Hindlimb muscle (tissue), 1 donor: ENCODE data around the gene CPXM2. TPM values are rescaled to one million over a fixed set of nuclear protein-coding genes. Genes with fewer than 3 reads are reported as not detected.

Source experiments
- DNase-seq: peaks from one replicate; pipeline ENCODE4 v3.0.0-alpha.2; 2013
- polyA plus RNA-seq: library from polyadenylated mRNA; unstranded; fragments of 120-200 nt; gene quantifications from one replicate; pipeline ENCODE4 v1.2.1, GENCODE V29; 2013; ENCODE audit not compliant: insufficient read length

The CPXM2 gene
- polyA plus RNA-seq, 1 donor: 0.97 TPM

DNA sequence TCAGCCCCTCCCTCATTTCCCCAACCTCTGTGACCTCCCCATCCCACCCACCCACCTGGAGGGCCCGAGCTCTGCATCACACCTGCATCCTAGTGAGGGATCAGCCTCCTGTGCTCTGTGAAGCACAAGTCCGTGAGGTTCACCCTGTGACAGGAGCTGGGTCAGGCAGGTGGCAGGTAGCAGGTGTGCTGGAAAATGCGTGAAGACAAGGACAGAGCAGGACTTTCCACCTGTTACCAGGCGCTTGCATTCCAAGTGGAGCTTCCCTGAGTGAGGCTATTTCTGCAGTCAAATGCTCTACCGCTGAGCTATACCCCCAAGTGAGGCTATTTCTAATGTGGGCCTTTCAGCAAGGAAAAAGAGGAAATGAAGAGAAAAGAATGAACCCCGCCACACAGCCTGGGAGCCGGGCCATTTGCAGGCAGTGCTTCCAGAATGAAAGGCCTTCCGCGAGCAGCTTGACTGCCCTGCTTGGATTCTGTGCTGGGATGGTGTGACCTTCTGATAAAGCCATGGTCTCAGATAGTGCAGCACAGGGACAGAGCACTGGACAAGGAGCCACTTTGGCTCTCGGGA lies 13.3 kb upstream of the CPXM2 start:
- DNase-seq: no peak

DNA sequence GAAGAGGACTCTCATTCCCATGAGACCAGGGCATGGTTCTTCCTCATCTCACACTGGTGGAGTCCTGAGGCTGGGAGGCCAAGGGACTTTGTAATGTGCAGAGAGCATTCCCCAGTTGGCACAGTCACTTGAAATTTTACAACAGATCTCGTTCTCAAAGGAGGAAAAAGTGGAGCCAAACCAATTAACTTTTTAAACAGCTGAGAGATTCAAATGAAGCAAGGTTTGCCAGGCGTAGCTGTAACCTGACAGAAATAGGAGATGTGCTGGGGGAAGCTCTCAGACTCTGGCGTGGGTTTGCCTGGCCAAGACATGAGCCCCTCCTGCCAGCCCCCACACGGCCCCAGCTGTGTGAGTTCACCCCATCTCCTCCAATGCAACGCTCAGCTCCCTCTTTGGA lies 12.0 kb upstream of the CPXM2 start:
- DNase-seq: no peak

DNA sequence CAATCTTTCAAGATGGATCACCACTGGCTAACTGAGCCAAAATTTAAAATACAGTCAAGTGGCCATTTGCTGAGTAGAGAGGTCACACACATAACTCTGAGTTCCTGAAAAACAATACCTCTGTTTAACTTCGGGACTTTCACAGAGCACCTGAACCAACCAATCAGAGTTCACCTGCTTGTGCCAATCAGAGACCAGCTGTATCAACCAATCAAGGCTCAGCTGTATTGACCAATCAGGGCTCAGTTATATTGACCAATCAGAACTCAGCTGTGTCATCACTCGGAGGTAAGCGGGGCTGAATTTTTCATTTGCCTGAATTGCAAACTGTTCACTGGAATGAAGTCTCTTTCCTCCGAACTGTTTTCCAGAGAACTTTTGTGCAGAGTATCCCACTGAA lies 10.0 kb upstream of the CPXM2 start:
- DNase-seq: no peak

DNA sequence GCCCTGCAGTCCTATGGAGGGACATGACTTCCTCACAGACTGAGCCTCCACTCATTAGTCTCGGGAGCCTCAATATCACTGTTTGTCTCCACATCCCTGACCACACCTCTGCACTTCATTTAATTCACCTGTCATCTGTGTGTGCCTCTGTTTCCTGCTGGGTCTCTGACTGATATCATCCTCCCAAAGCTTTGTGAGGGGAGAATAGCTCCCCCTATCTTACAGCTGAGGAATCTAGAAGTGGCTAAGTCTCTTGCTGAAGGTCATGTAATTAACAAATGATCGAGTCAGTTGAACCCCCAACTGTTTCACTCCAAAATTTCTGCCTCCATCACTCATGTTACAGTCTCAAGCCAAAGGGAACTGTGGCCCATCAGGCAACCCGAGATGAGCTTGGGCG lies 5.5 kb upstream of the CPXM2 start:
- DNase-seq: no peak

DNA sequence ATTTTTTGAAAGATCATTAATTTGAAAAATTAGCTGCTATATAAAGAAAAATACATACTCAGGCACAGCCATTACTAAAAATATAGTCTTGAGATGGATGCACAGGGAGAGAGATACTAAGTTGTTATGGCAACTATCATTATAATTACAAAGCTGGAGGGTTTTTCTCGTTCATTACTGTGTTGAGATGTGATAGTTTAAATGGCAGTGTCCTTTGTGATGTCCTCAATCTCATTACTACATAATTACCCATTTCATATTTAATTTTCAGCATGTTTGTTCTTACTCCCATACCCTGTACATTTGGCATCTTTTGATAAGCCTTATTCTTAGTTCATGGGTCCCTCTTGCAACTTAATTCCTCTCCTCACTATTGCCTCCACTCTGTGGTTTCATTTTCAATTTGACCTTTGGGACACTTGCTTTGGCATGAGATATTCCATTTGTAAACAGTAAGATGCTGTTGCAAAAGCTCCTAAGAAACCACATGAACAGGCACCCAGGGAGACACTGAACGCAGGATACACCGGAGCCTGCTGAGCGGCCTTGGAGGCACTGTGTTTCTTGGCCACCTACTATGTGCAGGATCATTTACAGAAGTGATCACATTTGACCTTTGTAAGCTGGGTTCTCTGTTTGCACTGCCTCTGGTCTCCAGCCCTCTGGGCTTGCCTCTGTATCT lies 4.8 kb upstream of the CPXM2 start:
- DNase-seq: no peak

DNA sequence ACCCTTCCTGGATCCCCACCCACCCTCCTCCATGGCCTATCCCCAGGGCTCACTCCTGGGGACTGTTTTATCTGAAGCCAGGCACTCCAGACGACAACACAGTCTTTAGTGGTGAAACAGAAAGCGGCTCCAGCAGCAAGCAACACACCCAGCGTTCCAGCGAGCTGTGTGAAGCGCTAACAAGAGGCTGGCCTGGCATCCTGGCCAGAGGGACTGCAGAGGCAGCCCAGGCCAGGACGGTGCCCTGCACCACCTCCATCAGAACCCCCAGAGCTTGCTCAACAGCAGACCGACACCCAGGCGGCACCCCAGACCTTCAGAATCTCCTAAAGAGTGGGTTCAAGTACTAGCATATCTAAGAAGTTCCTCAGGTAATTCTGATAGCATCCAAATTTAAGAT lies 2.0 kb upstream of the CPXM2 start:
- no peak for DNase-seq

DNA sequence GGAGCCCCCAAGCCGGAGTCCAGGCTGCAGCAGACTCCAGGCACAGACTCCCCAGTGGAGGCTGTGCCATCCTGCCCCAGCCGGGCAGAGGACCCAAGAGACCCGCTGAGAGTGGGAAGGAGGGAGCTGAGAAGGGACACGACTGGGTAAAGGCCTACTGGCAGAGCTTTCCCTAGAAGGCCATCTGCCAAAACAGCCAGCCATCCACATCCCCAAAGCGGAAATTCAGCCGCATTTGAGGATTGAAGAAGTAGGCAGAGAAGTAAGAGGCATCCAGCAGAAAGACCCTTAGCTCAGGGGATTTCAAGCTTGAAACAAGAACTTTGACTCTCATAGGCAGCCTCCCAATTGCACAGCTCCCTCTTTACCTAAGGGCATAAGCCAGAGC lies 857 bp downstream of the CPXM2 start:
- DNase-seq: no peak

DNA sequence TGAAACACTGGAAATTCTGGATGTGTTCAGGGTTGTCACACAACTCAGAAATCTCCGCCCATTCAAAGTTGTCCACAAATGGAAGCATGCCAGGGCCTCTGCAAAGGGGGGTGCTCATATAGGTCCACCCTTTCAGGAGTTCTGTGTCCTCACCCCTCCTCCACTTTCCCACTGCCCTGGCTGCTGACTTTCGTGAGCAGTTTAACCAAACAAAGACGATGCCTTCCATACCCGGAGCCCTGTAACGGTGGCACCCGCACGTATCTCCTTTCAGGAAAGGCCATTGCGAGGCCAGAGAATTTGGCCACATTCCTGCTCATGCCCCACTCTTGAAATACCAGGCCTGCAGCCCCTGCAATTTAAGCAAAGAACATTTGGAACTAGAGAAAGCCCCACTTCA lies 1.4 kb downstream of the CPXM2 start:
- no peak for DNase-seq

DNA sequence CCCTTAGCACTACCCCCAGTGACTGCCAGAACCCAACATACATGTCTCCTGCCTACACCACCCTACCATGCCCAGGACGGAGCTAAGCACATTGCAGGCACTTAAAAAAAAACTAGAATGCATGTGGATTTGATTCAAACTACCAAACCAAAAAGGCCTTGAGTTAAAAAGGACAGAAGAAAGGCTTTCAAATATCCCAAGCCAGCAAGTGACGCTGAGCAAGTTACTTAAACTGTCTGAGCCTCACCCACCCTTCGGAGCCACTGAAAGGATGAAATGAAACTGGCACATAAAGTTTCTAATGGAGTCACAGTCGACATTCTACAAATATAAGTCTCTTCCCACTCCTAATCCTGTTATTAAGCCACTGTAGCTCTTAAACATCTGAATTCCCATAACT lies 1.8 kb downstream of the CPXM2 start:
- no peak for DNase-seq

DNA sequence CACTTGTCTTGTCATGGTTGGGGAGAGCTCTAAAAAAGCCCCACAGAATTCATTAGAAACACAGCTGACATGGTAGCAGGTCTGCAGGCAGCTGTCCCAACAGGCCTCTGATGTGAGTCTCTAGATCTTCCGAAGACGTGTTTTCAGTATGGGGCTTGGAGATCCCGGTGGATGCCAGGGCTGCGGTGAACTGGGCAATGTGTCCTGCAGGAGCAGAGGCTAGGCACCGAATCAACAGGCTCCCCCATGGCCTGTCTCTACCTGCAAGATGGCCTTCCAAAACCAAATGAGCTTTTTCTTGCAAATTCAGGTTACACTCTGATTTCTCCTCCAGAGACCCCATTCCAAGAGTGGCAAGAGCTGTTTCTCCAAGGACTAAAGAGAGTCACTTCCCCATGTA lies 2.9 kb downstream of the CPXM2 start:
- DNase-seq: no peak

DNA sequence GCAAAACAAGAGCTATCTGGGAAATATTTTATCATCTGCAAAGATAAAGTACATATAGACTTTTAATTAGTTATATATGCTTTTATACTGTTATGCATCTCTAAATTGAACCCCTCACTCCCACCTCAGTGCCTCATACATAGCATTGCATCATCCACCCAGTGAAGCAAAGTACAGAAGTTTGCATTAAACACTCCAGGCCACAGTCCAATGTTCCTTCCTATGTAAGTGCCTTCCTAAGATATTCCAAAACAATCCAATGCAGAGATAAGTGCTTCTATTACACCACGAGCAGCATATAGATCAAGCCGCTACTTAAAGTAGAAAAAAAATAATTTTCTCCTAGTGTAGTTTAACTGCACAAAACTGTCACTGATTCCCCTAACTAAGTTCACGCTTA lies 3.4 kb downstream of the CPXM2 start:
- DNase-seq: no peak

DNA sequence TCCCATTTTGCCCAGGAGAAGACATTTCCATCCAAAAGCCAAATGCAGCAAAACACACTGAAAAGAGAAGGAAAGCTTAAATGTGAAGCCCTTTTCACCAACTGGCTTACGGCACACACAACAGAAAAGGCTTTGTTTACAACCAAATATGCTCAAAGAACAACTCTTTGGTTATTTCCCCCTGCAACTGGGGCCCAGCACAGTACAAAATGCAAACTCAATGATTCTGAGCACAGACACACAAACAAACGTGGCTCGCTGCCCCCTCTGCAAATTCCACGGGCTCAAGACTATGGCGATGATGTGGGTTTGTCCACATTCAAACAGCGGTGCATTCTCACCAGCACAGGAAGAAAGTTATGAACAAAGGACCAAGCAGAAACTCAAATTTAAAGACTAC lies 5.3 kb downstream of the CPXM2 start:
- DNase-seq: no peak

DNA sequence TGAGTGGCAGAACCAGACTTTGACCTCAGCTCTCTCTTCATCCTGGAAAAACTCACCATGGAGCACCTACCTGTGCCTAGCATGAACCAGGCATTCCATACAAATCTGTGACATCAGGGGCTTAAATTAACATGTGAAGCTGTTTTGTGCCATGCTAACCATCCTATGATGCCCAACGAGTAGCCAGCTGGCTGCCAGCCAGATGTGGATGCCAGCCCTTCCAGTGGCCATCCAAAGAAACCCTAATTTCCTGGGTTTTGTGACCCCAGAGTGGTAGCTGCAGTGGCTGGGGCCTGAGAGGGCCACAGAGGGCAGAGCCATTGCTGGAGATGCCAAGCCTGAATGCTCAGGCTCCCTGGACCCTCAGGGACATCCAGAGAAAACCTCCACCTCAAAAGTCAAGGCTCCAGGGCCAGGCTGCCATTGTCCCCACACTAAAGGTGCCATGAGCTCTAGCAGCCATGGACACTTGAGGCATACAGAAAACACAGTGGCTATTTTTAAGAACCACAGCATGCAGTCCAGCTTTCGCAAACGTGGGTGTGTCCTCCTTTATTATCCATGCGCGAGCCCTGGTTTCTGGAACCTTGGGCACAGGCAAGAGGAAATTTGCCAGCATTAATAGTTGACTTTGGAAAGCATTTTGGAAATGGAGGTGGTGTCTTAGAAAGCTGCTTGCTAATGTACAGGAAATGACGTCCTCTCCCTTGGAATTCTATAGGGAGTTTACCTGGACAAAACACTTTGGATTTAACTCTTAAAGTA lies 6.0 kb downstream of the CPXM2 start:
- DNase-seq: peak; percentile 40

DNA sequence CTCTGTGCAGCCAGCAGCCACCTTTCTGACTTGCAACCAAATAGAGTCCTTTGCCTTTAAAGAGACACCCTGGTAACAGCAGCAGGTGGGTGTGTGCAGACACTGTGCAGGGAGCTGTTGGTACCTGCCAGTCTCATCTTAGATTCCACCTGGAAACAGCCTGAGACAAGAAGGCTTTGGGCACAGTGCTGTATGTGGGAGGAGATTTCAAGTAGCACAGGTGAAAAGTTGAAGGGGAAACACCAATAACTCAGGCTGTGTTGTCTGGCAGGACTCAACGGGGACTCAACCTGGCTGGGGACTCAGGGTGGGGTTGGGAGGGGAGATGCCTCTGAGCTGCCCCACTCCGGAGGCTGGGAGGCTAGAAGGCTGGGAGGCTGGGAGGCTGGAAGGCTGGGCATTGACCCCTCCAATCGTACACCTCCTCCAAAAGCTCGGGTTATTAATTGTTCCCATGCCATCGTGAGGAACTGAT lies 6.7 kb downstream of the CPXM2 start:
- no peak for DNase-seq

DNA sequence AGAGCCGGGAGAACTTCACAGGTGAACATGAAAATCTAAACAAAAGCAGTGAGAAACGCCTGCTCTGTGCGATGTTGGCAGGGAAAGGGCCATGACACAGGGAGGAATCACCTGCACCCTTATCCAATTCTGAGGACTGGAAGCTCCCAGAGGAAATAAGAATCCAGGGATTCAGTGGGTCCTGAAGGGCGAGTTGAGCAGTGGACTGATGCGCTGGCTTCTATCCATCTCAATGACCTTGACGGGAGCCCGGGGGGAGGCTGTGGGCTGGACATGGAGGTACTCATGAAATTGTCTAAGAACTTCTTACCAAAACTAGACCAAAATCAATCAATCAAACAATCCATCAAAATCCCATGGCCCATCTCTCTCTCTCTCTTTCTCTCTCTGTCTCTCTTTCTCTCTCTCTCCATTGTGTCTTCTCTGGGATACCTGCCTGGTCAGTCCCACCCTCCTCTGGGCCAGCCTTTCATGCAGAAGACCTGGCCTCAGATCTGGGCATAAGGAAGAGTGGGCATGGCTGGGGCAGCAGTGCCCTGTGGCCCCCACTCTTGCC lies 7.2 kb downstream of the CPXM2 start:
- no peak for DNase-seq

DNA sequence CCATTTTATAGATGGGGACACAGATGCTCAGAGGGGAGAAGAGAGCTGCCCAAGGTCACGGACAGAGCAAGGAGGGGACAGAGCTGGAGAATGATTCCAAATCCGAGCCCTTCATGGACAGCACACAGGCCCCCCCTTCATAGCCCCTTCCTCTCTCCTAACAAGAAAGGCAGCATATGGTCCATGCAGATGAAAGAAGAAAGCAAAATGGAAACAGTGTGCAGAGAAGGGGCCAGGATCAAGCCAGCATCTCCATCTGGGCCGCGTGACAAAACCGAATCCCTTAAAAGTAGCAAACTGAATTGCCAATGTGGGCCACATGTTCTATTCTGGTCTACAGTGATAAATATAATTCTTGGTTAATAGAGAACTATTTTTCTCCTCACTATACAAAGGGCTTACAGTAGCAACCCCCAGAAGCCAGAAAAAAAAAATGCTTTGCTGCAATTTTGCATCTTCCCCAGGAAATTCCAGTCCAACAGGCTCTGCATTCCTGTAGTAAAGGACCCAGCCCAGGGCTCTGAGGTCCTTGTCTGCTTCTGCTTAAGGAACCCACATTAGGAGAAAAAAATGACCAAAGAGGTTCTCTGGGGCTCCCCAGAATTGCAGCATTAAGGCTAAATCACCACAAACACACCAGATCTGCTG lies 7.8 kb downstream of the CPXM2 start:
- DNase-seq: no peak

DNA sequence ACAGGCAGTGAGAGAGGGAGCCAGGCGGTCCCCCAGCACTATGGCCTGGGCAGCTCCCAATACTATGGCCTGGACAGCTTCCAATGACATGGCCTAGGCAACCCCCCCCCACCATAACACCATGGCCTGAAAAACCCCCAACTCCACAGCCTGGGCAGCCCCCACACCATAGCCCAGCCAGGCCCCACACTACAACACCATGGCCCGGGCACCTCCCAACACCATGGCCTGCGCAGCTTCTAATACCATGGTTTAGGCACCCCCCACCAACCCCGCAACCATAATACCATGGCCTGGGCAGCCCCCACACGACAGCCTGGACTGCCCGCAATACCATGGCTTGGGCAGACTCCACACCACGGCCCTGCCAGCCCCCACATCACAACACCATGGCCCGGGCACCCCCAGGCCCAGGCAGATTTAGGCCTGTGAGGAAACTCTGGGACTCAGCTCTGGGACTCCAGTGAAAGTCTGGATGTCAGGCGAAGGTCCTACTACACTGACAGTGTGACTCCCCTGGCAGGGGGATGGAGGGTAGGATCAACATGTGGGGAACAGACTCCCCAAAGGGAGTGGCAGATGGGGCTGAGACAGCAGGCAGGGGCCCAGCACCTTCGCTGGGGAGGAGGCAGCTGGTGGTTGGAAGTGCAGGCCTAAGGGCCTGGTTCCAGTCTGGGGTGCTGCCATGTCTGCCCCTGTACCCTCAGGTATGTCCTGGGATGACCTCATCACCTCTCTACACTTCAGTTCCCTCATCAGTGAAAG lies 8.7 kb downstream of the CPXM2 start:
- no peak for DNase-seq

DNA sequence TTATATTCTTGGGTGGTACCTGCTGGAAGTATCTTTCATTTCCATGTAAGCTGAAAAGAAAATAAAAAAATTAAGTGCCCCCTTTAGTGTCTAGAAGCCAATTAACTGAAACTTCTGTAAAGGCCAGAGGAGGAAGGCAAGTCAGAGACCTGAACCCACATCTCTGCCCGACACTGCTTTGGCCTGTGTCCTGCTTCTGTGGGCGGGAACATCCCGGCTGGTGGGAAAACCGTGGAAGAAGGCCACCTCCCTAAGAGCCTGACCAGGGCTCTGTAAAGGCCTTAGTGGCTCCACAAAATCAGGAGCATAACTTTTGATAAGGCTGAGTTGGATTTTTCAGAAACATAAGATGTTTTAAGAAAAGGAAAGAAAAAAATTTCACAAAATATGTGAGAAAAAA lies 9.4 kb downstream of the CPXM2 start:
- no peak for DNase-seq

DNA sequence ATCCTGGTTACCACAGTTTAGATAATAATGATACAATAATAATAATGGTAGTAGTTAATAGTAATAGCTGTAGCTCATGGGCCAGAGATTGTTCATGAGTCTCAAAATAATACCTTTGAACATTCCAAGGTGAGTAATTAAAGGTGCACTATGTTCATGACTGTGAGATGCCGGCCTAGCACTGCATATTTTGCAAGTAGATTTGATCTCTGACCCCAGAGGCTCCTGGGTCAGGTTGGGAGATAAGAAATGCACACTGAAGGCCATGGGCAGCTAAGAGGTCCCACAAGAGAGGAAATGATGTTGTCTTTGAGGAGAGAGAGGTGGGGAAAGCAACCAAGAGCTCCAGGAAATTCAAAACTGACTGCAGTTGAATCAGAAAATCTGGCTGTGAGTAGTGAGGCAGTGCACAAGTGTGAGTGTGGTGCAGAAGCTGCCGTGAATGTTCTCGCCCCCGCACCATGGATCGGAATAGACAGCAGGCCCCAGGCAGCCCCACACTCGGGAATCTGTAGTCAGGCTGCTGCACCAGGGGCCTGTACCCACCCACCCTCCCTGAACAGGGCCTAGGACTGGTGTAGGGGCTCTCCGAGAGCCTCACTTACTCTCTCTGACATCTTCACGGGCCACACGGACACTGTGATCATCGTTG lies 11.9 kb downstream of the CPXM2 start:
- DNase-seq: no peak

DNA sequence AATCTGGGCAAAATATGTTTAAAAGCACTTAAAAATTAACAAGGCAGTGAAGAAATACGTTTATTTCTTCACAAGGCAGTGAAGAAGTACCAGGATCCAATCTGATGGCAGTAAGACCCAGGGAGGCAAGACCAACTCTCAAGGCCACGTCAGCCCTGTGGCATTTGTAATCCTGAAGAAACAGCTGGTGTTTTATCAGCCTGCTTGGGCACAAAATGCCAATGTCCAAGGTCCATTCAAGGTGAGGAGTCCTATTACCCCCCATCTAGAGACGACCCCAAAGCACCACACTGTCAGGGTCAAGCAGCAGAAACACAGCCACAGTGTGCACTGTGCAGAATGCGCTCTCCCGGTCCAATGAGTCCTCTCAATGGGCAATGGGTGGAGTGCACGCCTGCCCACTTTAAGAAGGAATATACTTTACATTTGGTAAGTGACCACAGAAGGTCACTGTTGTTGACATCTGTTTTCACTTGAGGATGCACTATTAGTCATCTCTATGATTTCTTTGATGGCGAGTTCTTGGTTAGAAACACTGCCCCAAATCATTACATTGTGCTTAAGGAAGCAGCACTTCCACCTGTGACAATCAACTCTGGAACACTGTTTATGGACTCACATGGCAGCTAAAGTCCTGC lies 12.8 kb downstream of the CPXM2 start:
- no peak for DNase-seq

DNA sequence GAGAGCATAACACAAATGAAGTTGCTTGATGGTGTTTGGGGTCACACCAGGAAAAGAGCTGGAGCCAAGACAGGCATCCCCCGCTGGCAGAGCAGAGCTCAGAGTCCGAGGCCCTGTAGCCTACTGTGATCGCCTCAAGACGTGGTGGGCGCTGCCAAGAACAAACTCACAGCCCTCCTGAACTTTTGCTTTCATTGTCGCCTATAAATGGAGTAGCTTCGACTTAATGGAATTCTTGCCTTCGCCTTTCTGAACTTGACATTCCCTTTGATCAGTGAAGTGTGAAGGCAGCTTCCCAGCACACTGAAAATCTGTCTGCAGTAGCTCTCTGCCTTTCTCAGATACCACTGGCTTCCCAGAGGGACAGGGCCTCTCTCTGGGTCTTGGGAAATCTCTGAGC lies 21.3 kb downstream of the CPXM2 start:
- no peak for DNase-seq
